HG03558 (cell line): Measurements from ENCODE around the gene SEL1L3.
"Not testable (repeated sequence)": the region's sequence is repeated elsewhere in the genome, so short reads cannot be mapped to it uniquely, and the experiment has no call there.

ENCODE experiments used
- ATAC-seq: cut with Tn5 transposase; IDR thresholded peaks from one replicate; pipeline ENCODE4 v1.9.1; 2021; ENCODE audit warnings: moderate number of reproducible peaks; ENCODE audit not compliant: unreplicated experiment; ENCODE audit errors: extremely low read depth

The SEL1L3 gene

GRCh38 chr4:25862411-25863346 lies at the start of gene SEL1L3:
Gene SEL1L3, minus strand, starts transcription at chr4:25862988. Its CDS starts 152 bp downstream, at chr4:25862836.
- ATAC-seq = no peak

- ATAC-seq = no peak
Observed at GRCh38 chr4:25911356-25911755, 48.6 kb upstream of the SEL1L3 start.

GRCh38 chr4:25908491-25908901 lies 45.7 kb upstream of the SEL1L3 start:
- ATAC-seq = no peak

- not testable (repeated sequence) for ATAC-seq
Observed at GRCh38 chr4:25906113-25906512, 43.3 kb upstream of the SEL1L3 start.

- ATAC-seq = no peak
Observed at GRCh38 chr4:25905371-25905770, 42.6 kb upstream of the SEL1L3 start.

- ATAC-seq = no peak
Observed at GRCh38 chr4:25904748-25905082, 41.9 kb upstream of the SEL1L3 start.

- no peak for ATAC-seq
Observed at GRCh38 chr4:25903900-25904747, 41.3 kb upstream of the SEL1L3 start.

- no peak for ATAC-seq
Observed at GRCh38 chr4:25901030-25901430, 38.2 kb upstream of the SEL1L3 start.

- no peak for ATAC-seq
Observed at GRCh38 chr4:25900310-25900709, 37.5 kb upstream of the SEL1L3 start.

- ATAC-seq = no peak
Observed at GRCh38 chr4:25896776-25897539, 34.2 kb upstream of the SEL1L3 start.

GRCh38 chr4:25892796-25893195 lies 30.0 kb upstream of the SEL1L3 start:
- ATAC-seq = no peak

- no peak for ATAC-seq
Observed at GRCh38 chr4:25890571-25891485, 28.0 kb upstream of the SEL1L3 start.

- no peak for ATAC-seq
Observed at GRCh38 chr4:25889589-25890503, 27.1 kb upstream of the SEL1L3 start.

- ATAC-seq = no peak
Observed at GRCh38 chr4:25888781-25889180, 26.0 kb upstream of the SEL1L3 start.

- no peak for ATAC-seq
Observed at GRCh38 chr4:25884031-25884782, 21.4 kb upstream of the SEL1L3 start.

- ATAC-seq = no peak
Observed at GRCh38 chr4:25883565-25883964, 20.8 kb upstream of the SEL1L3 start.

GRCh38 chr4:25882226-25882625 lies 19.4 kb upstream of the SEL1L3 start:
- no peak for ATAC-seq

GRCh38 chr4:25881193-25881592 lies 18.4 kb upstream of the SEL1L3 start:
- no peak for ATAC-seq
